Non-pigmented ciliary epithelial cell (primary cell): Measurements from ENCODE around the gene OGA.

ENCODE experiments used
- DNase-seq: peaks from one replicate; pipeline ENCODE4 v3.0.0-alpha.2; 2010; ENCODE audit warnings: low read depth

Gene OGA

DNA sequence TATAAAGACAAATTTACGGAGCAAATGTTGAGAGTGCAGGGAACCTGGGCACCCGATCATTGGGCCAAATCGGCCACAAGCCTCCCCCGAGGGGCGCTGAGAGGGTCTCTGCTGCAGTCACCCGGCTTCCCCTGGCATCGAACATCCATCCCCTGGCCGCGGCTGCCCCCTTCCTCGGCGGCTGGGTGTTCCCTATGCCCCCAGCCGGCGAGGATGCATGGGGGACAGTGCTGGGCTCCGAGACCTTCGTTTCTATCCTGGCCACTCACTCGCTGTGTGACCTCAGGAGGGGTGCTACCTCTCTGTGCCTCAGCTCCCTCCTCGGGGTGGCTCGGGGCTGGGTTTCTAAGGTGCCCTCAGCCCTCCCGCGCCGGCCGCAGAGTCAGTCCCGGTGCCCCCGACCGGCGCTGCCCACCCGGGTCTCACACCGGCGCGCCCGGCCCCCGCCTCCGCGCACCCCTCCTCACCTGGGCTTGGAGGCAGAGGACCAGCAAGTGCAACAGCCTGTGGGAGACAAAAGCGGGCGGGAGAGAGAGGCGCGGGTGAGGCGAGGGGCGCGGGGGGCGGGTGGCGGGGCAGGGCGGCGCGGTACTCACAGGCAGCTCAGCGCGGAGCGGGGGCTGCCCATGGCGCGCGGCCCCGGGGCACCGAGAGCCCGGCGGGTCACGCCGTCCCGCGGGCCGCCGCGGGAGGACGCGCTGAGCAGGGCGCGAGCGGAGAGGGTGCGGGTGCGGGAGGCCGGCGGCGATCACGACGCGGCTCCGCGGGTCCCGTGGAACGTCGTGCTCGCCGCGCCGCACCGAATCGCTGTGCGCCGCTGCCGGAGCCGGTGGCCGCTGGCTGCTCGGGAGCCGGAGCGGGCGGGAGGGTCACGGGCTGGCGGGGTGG, 42.7 kb downstream of the OGA start, which contains the start of gene FGF8:
FGF8 (minus strand) TSS at position 842 of the 888 bp plus-strand sequence; CDS start at position 628, 214 bp downstream.
- DNase-seq: no peak

DNA sequence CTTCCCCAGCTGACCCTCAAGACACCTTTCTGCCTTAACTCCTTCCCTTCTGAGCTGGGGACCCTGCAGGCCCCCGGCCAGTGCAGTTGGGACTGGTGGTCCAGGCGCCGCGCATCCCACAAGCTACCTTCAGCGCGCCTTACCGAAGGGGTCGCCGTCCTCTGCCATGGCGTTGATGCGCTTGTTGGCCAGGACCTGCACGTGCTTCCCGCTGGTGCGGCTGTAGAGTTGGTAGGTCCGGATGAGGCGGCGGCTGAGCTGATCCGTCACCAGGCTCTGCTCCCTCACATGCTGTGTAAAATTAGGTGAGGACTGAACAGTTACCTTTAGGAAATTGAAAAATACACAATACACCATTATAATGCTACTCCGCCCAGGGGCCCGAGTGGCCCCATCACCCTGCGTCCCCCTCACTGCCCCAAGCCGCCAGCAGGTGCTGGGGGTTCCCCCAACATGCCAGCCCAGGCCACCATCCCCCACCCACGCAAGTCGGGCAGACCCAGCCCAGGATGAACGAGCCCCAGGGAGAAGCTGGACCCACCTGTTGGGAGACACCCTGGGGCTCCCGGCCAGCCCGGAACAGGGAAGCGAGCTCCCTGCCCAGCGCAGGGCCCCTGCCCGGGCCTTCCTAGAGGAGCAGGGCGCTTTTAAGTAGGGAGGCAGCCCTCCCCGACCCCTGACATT, 43.5 kb downstream of the OGA start:
- no peak for DNase-seq

DNA sequence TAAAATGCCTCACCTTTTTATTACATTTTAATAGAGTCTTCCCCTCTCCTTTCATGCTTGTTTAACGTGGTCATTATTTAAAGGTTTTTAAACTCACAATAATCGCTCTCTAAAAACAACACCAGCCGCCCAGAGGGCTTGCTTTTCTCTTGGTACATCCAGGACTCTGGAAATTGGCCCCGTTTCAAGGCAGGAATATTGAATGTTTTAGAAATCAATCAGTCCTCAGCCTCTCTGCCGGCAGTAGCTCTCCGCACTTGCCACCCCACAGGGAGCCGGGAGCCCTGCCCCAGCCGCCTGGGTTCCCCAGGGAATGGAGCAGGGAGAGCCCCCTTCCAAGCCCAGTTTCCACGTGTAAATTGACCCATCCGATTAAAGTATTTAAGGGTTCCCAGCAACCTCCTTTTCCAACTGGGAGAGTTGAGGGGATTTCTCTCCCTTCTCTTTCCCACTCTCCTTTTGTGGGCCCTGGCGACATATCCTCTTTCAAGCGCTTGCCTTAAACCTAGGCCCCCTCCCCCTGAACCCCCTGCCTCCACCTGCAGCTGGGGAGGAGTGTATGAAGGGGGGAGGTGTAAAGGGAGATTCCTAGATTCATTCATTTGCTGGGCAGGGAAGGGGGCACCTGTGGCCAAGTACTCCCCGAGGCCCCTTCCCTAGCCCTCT, 44.2 kb downstream of the OGA start:
- DNase-seq: no peak

DNA sequence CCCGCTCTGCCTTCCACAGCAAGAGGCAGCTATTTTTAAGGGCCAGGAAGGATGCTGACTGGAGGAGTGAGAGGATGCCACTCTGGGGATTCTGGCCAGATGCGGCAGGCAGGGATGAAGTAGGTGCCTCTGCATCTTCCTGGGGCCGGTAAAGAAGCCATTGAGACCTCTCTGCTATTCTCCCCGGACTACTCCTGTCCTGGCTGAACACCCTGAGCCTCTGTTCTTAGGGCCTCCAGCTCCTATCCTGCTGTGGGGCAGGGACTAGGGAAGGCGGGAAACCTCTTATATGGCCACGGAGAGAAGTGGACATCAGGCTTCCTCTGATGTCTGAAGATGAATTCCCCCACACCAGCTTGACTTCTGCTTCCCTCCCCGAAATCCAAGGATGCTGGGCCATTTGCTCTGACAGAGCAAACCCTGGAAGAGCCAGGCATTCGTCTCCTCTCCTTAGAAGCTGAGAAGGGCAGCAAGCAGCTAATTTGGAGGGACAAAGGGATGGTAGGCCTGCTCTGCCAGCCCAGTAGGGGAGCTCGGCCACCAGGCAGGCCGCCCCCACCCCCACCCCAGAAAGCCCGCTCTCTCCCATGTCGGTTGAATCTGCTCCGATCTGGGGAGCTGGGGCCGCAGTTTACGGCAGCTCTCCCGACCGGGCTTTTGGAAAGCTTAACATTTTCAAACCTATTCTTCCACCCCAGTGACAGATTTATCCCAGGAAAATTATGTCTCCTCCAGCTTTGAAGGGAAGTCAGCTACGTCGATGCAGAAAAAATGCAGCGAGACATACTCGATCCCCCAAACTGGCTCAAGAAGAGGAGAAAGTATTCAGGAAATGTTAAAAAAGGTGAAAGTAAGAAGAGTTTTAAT, 45.1 kb downstream of the OGA start:
- DNase-seq: no peak

DNA sequence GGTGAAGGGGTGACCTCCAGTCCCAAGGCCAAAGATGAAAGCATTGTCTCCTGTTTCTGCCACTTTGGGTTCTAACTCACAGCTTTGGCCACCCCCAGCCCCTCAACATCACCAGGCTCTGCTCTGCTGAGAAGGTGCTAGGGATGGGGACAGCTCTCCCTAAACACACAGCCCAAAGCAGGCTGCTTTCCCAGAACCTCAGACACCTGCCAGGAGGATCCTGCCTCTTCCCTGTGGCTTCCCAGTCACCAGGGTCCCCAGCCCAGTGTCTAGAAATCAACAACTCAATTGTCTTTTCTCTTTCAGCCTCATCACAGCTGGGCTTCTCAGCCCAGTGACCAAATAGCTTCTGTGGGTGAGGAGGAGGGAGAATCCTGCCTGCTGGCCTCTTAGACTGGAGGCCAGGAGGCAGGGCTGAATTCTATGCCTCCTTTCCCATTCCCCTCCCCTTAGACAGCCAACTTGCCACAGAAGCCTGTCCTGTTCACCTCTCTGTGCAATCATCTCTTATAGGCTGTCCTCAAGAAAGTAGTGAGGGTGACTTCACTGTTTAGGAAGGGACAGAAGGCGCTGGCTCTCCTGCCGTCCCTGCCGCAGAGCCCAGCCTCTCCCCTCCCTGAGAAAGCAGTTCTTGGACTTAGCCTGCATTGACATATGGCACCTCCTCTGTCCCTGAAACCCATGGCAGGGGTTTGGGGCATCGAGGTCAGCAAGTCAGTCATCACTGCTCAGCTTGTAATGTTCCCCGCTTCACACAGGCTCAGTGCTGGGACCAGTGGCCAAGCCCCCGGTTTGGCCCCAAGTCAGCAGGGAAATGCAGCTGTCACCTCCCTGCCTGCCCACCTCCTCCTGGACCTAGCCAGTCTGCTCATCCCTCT, 46.0 kb downstream of the OGA start:
- DNase-seq: no peak

DNA sequence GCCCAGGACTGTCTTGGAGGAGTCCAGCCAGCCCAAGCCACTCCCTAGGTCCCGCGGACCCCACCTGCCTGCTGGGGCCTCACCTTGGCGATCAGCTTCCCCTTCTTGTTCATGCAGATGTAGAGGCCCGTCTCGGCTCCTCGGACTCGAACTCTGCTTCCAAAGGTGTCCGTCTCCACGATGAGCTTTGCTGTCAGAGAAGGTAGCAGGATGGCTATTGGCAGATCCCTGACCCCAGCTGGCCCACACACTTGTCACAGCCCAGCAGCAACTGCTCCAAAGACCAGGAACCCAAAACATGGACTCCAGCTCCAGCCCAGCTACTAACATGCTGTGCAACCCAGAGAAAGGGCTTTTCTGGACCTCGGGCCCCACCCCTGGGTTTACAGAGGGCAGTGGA, 46.9 kb downstream of the OGA start:
- no peak for DNase-seq

DNA sequence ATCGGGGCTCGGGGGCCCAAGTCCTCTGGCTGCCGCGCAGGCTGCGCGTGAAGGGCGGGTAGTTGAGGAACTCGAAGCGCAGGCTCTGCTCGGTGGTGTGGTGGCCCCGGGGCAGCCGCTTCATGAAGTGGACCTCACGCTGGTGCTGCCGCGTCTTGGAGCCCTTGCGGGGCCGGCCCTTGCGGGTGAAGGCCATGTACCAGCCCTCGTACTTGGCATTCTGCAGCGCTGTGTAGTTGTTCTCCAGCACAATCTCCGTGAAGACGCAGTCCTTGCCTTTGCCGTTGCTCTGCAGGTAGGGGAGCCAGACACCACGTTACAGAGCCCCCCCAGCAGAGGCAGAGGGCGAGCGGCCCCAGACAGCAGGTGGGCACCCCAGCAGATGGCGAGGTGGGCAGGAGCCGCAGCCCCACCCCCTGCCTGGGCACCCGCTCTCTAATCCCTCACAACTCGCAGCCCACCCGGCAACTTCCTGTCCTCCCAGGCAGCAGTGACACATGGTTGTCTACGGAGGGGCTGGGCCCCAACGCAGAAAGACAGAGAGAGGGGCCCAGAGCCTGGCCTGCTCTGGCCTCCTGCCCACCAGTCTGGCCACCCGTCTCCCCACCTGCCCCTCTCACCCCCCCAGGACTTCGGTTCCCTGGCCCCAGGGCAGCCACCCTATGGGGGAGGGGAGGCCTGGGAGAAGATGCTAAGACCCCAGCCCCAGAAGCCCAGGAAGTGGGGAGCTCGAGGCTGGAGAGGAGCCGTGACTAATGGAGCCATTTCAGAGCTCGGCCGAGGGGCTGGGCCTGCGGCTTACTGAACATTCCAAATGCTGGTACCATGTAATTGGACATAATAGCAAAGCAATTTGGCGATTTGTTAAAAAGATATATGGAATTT, 47.7 kb downstream of the OGA start:
- no peak for DNase-seq

DNA sequence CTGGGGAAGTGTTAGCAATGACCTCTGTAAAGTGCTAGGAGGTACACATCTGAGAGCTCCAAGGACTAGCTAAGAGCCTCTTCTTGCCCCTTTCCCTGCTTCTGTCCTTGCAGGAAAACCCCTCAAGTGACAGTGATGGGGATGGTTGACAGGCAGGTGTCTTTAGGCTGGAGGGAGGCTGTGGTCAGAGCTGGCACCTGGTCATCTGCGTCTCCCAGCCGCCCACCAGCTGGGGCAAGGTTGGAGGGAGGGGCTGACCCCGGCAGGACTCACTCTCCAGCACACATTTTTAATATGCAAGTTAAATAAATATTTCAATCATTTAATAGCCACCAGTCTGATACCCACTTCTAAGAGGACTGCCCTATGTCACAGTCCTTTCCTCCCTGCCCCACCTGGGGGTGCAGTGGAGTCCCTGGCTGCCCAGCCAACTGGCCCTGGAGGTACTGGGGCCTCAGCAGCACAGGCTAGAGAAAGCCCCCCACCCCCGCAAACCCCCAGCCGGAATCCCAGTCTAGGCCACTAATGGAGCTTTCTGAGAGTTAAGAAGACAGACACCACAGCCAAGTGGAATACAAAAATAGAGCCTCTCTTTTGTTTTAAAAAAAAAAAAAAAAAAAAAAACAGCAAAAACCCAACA, 48.6 kb downstream of the OGA start:
- DNase-seq: no peak

DNA sequence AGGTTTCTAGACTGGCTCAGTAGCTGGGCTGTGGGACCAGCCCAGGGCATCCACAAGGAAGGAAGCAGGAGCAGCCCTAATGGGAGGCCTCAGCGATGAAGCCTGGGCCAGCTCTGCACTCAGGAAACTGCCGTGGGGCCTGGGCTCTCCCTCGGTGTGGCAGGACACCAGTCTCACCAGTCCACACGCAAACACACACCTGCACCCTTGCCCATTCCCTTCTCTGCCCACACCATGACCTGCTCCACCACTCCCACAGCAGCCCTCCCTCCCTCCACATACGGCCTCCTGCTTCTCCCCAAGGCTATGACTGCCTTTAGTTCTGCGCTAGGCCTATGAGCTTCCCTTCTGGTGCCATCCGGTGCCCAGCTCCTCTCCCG, 49.5 kb downstream of the OGA start:
- DNase-seq: no peak

DNA sequence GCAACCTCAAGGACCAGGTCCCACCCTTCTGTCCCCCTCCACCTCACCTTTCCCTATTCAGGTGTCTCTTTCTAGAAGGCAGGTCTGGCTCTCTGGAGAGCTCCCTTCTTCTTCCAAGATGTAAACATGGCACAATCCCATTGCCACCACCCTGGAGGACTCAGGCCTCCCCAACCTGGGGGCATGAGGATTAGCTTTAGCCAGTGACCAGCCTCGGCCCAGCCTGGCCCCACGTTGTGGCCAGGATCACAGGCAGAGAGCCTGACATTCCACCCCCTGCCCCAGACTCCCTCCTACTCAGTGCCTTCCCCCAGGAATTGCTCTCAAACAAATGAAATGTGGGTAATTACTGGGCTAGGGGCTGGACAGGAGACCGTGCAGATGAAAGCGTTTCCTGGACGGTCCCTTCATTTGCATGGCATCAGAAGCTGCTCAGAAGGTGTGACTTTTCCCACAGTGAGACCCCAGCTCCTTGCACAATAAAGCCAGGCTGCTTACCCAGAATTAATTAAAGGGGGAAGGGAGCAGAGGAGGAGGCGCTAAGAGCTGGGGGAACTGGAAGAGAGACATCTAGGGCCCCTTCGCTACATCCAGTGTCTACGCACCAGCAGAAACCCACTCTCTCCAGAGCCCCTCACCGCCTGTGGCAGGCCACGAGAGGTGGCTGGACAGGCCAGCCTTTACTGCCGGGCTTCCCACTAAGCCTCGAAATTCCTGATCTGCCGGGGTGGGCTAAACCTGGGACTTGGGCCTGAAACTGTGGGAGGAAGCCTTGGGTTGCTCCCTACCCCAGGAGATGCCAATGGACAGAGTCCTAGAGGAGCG, 50.1 kb downstream of the OGA start:
- DNase-seq: no peak

DNA sequence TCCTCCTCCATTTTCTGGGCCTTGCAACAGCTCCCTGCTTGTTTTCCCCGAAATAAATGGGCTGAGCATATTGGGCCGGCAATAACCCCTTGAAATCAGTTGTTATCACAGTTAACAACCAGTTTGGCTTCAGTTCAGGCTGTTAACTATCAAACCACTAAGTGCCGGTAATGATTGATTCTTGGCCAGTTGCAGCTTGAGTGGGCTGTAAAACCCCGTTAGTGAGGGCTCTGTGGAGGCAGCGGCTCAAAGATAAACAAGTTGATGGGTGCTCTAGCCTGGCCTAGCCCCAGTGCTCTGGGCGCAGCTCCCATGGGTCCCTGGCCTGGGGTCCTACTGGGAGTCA, 50.7 kb downstream of the OGA start:
- DNase-seq: no peak

DNA sequence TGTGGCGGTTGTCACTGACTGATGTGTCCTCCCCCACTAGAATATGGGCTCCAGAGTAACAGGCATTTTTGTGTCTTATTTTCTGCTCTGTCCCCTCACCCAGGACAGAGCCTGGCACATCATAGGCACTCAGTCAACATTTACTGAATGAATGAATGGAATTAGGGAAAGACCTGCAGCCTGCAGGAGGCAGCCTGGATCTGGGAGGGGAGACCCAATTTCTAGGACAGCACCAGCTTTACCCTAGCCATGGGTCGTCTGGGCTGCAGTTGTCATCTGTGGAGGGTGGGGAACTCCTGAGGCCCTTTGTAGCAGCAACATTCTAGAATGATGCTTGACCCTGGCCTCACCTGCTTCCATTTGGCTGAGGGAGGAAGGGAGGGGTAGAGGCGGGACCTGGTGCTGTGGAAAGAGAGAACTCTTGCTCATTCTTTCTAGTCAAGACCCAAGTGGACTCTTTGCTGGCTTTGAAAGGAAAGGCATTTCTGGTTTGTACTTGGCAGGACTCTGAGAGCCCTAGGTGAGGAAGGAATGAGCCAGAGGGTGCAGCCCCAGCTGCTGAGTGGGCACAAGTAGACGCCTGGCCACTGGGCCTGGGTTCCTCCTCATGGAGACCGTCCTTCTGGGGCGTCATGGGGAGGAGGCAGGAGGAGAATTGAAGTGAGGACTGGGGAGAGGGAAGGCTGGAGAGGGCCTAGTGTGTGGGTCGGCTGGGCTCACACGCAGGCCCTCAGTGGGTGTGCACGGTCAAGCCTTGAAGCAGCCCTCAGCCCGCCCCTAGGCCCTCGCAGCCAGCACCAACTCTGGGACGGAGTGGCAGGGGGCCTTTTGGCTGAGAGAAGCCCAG, 51.3 kb downstream of the OGA start:
- no peak for DNase-seq

DNA sequence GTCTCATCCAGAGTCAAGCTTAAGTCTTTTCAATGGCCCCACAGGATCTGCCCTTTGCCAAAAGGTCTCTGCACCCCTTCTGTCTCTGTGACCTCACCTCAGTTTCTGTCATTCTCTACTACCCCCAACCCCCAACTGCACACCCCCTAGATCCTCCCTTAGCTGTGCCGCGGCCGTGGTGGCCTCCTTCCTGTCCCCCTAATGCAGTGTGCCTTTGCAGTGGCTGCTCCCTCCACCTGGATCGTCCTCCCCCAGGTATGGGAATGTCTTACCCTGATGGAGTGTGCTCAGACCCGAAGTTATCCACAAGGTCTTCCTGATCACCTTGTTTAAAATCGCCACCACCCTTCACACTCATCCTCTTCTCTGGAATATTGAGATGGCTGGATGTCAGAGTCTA, 51.9 kb downstream of the OGA start:
- DNase-seq: no peak

DNA sequence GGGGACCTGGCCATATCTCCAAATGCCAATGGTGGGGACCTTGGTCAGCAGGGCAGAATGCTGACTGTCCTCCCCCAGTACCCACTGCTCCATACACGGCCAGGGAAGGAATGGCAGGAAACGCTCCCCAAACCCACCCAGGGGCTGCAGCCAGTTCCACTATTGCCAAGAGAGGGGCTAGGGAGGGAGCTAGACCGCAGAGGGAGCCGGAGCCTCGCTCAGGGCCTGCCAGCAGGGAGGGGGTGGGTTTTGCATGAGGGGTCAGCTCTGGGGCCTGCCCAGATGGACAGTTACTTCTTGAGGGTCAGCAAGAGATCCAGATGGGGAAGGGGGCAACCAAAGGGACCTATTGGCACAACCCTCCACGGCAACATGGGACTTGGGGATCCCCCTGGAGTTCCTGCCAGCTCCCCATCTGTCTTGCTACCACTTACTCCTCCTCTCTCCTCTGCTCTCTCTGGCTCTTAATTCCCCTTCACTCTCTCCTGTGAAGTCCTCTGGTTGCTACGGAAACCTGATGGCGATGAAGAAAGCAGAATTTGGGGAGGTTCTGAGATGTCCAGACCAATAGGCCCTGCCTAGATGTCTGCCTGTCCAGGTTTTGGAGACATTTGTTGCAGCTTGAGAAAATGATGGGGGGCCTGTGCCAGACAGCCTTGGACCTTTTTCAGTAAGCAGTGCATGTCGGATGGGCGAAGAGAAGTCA, 55.0 kb downstream of the OGA start:
- DNase-seq: no peak

DNA sequence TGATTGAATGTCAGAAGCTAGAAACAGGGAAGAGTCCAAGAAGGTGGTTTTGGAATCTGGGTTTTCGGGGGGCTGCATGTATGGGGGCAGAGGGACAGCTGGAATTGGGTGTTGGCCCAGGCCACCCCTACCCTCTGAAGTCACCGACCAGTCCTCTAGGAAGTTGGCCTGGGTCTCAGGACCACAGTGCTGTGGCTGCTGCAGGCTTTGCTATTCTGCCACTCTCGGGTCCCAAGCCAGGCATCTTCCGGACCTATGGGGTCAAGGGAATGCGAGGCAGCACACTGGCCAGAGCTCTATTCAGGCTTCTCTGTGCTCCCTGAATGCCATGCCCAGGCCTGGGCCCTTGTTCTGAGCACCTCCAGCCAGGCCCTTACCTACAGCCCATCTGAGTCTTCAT, 55.5 kb downstream of the OGA start:
- DNase-seq: no peak

DNA sequence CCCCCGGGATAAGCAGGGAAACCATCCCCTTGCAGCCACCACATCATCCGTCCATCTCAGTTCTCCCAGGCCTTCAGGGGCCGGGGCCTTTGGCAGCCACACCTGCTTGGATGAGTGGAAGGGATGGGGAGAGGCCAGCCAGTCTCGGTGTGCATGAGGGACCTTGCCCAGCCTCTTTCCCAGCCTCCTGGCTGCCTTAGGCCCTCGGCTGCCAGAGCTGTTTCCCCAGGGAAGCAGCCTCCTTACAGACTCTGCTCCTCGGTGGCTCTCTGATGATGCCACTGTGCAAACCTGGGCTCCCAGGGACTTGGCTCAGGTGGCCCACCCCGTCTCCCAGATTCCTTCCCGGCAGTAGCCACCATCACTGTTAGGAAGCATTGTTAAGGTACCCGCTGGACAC, 57.0 kb downstream of the OGA start:
- DNase-seq: no peak

DNA sequence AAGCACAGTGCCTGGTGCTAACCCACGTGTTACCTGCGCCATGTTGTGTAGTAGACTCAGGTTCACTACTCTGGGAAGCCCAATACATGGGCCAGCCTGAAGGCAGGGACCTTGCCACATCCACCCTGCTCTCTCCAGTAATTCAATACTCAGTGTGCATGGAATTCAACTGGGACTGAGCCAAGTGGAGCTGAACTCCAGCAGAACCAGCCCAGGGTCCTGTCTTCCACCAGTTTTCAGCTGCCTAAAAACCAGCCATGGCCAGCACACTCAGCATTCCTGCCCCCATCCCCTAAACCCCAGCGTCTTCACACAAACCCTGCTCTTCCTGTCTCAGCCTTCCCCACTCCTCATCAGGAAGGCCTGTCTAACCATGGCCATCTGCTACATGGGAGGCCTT, 57.7 kb downstream of the OGA start:
- no peak for DNase-seq
